HepG2 (cell line): ENCODE data around the gene RAP1A. TPM values are rescaled to one million over a fixed set of nuclear protein-coding genes. Genes with fewer than 3 reads are reported as not detected.

Source experiments
- ATF7 ChIP-seq, 2 experiments: fragments of 450-650 bp in 1 of 2; sonication (generic) in 1 of 2; formaldehyde crosslinking in 1 of 2; IDR thresholded peaks; 2 replicates each; pipeline versions ENCODE4 v1.4.0 to v1.6.1; 2016 to 2020; ENCODE audit warnings: antibody characterized with exemption in 1 of 2, mild to moderate bottlenecking in 1 of 2, missing genetic modification reagents in 1 of 2
- DNMT1 ChIP-seq: sonication (generic); formaldehyde crosslinking; IDR thresholded peaks from 2 replicates; pipeline ENCODE4 v1.5.1; 2020; ENCODE audit warnings: mild to moderate bottlenecking, missing genetic modification reagents
- ELF1 ChIP-seq: sonication (generic); formaldehyde crosslinking; IDR thresholded peaks from 2 replicates; pipeline ENCODE4 v1.4.0; 2020; ENCODE audit warnings: missing genetic modification reagents
- GATAD1 ChIP-seq: IDR thresholded peaks from 2 replicates; pipeline ENCODE4 v1.6.1; 2016; ENCODE audit warnings: missing genetic modification reagents, missing compliant biosample characterization
- HES4 ChIP-seq: sonication (generic); formaldehyde crosslinking; IDR thresholded peaks from 2 replicates; pipeline ENCODE4 v1.9.0; 2021; ENCODE audit warnings: mild to moderate bottlenecking, missing genetic modification reagents, borderline replicate concordance
- HNF4A ChIP-seq: sonication (generic); formaldehyde crosslinking; IDR thresholded peaks from 2 replicates; pipeline ENCODE4 v1.4.0; 2020; ENCODE audit warnings: missing genetic modification reagents
- MIXL1 ChIP-seq: IDR thresholded peaks from 2 replicates; pipeline ENCODE4 v1.6.1; 2016
- NCOR1 ChIP-seq: fragments of 200-600 bp; sonication (generic); IDR thresholded peaks from 2 replicates; pipeline ENCODE4 v1.7.0; 2017; ENCODE audit warnings: antibody characterized with exemption, low read length, borderline replicate concordance
- NFATC3 ChIP-seq: sonication (generic); formaldehyde crosslinking; IDR thresholded peaks from 2 replicates; pipeline ENCODE4 v1.5.1; 2020; ENCODE audit warnings: mild to moderate bottlenecking, missing genetic modification reagents
- RARA ChIP-seq: IDR thresholded peaks from 2 replicates; pipeline ENCODE4 v1.6.1; 2016; ENCODE audit warnings: missing genetic modification reagents, missing compliant biosample characterization
- RFX1 ChIP-seq: fragments of 450-650 bp; IDR thresholded peaks from 2 replicates; pipeline ENCODE4 v1.6.1; 2017
- SATB2 ChIP-seq: sonication (generic); formaldehyde crosslinking; IDR thresholded peaks from 2 replicates; pipeline ENCODE4 v1.5.0; 2020; ENCODE audit warnings: missing genetic modification reagents
- SMAD3 ChIP-seq: sonication (generic); formaldehyde crosslinking; IDR thresholded peaks from 2 replicates; pipeline ENCODE4 v1.4.0; 2020; ENCODE audit warnings: missing genetic modification reagents
- ZFP90 ChIP-seq: sonication (generic); formaldehyde crosslinking; IDR thresholded peaks from 2 replicates; pipeline ENCODE4 v1.8.0; 2022; ENCODE audit warnings: missing genetic modification reagents, mild to moderate bottlenecking, inconsistent platforms, borderline replicate concordance
- ZNF205 ChIP-seq: IDR thresholded peaks from 2 replicates; pipeline ENCODE4 v1.6.1; 2018; ENCODE audit warnings: missing biosample characterization, missing genetic modification reagents
- ZNF263 ChIP-seq: sonication (generic); formaldehyde crosslinking; IDR thresholded peaks from 2 replicates; pipeline ENCODE4 v1.4.0; 2020; ENCODE audit warnings: missing genetic modification reagents
- ZNF543 ChIP-seq: sonication (generic); formaldehyde crosslinking; IDR thresholded peaks from 2 replicates; pipeline ENCODE4 v1.4.0; 2020; ENCODE audit warnings: mild to moderate bottlenecking, missing genetic modification reagents
- ZNF644 ChIP-seq: IDR thresholded peaks from 2 replicates; pipeline ENCODE4 v1.6.1; 2016; ENCODE audit warnings: low read depth
- polyA plus RNA-seq, 8 experiments: library from polyadenylated mRNA; depleted of rRNA in 3 of 8; stranded (reverse) in 7 of 8; unstranded in 1 of 8; fragments of >200 nt; fragmentation: Illumina TruSeq in 4 of 8; extraction: Trizol in 4 of 8; gene quantifications; 2 replicates each; pipeline versions ENCODE4 v1.2.1 to v1.2.3, GENCODE V29; 2011 to 2016; ENCODE audit warnings: low read depth in 4 of 8, missing spikeins in 1 of 8, mixed read lengths in 1 of 8; ENCODE audit not compliant: insufficient read depth in 1 of 8
- total RNA-seq, 5 experiments: library from RNA; depleted of rRNA; stranded (reverse); fragments of >200 nt; fragmentation: Illumina TruSeq; extraction: Trizol; gene quantifications; 2 replicates each; pipeline ENCODE4 v1.2.3, GENCODE V29; 2016; ENCODE audit warnings: low read depth in 1 of 5
- TF ChIP-seq, protein P1 (sequence below): sonication (generic); formaldehyde crosslinking; IDR thresholded peaks from 2 replicates; pipeline ENCODE4 v1.5.0; 2020; ENCODE audit warnings: missing genetic modification reagents
- TF ChIP-seq, protein P2 (sequence below): sonication (generic); formaldehyde crosslinking; IDR thresholded peaks from 2 replicates; pipeline ENCODE4 v1.5.0; 2020; ENCODE audit warnings: missing genetic modification reagents
- TF ChIP-seq, protein P3 (sequence below): sonication (generic); formaldehyde crosslinking; IDR thresholded peaks from 2 replicates; pipeline ENCODE4 v1.9.0; 2022; ENCODE audit warnings: missing genetic modification reagents, mild to moderate bottlenecking, borderline replicate concordance
- TF ChIP-seq, protein P4 (sequence below): sonication (generic); formaldehyde crosslinking; IDR thresholded peaks from 2 replicates; pipeline ENCODE4 v1.4.0; 2020; ENCODE audit warnings: missing genetic modification reagents

Gene RAP1A
- total and polyA plus RNA-seq, 2 of the 13 experiments (the other 11 are each of a cell fraction or from before 2014, with no cell fraction given): 19.0 to 20.7 TPM

DNA sequence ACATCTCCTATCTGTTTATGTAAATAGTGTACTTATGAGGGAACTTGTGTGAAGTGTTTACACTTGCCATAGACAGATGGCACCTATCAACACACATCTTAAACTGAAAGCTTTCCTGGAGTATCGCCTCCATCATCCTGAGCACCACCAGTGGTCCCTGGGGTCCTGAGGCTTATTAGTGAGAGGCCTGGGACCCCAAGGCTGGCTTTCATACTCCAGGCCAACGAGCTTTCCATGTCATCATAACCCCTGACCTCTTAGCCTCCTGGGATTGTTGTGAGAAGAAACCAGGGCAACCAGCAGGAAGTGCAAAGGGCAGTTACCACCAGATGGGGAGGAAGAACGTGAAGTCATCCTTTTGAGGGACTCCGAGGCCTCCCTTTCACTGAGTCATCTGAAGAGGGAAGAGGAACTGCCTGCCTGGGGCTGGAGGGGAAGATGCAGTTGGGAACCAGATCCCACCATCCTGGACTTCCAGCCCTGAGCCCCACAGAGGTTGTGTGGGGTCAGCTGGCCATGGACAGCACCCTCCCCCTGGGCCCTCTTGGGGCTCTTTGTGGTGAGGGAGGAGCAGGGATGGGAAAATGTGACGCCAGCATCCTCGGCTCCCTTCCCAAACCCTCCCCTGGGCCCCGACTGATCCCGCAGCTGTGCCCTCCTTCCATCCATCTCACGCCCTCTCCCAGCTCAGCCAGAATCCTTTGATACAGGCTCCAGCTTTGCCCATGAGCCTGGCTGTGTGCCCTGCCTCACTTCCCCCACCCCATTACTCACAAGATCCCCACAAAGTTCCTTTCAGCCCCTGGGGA lies 113.8 kb downstream of the RAP1A start (continued):
- TF ChIP-seq SATB2 (CRISPR knock-in tag) (no peak), GATAD1 (CRISPR knock-in tag) (peak; percentile 41; the same call in 1 of the 2 replicates), DNMT1 (CRISPR knock-in tag) (no peak), ZNF543 (CRISPR knock-in tag) (no peak), ZNF263 (peak; percentile 98), HES4 (CRISPR knock-in tag) (no peak), ZNF644 (CRISPR knock-in tag) (peak; percentile 38; the same call in 1 of the 2 replicates), ELF1 (CRISPR knock-in tag) (peak; percentile 83), ATF7 (IDR thresholded peaks at IDR 0.05) (peak; percentile 63), ATF7 (CRISPR knock-in tag; IDR thresholded peaks at IDR 0.05) (peak; percentile 80), NFATC3 (CRISPR knock-in tag) (no peak), MIXL1 (CRISPR knock-in tag) (peak; percentile 62), RFX1 (peak; percentile 85; the same call in 1 of the 2 replicates), SMAD3 (CRISPR knock-in tag) (0 out of 2 replicates have a peak, but pooled peaks have one; percentile 39), RARA (CRISPR knock-in tag) (peak; percentile 86), HNF4A (CRISPR knock-in tag) (peak; percentile 88), NCOR1 (peak; percentile 70; the same call in 1 of the 2 replicates), ZNF205 (CRISPR knock-in tag) (no peak), ZFP90 (no peak)
- TF ChIP-seq, protein P1, sequence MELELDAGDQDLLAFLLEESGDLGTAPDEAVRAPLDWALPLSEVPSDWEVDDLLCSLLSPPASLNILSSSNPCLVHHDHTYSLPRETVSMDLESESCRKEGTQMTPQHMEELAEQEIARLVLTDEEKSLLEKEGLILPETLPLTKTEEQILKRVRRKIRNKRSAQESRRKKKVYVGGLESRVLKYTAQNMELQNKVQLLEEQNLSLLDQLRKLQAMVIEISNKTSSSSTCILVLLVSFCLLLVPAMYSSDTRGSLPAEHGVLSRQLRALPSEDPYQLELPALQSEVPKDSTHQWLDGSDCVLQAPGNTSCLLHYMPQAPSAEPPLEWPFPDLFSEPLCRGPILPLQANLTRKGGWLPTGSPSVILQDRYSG (CRISPR knock-in tag): no peak
- TF ChIP-seq, protein P2, sequence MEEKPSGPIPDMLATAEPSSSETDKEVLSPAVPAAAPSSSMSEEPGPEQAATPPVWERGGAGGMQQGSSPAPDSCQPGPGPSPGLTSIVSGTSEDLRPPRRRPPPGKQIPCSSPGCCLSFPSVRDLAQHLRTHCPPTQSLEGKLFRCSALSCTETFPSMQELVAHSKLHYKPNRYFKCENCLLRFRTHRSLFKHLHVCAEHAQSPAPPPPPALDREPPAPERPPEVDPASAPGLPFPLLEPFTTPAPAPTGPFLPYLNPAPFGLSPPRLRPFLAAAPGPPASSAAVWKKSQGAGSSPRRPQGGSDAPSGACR (CRISPR knock-in tag): no peak
- TF ChIP-seq, protein P3, sequence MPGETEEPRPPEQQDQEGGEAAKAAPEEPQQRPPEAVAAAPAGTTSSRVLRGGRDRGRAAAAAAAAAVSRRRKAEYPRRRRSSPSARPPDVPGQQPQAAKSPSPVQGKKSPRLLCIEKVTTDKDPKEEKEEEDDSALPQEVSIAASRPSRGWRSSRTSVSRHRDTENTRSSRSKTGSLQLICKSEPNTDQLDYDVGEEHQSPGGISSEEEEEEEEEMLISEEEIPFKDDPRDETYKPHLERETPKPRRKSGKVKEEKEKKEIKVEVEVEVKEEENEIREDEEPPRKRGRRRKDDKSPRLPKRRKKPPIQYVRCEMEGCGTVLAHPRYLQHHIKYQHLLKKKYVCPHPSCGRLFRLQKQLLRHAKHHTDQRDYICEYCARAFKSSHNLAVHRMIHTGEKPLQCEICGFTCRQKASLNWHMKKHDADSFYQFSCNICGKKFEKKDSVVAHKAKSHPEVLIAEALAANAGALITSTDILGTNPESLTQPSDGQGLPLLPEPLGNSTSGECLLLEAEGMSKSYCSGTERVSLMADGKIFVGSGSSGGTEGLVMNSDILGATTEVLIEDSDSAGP (CRISPR knock-in tag): peak; percentile 31; the same call in 1 of the 2 replicates
- TF ChIP-seq, protein P4, sequence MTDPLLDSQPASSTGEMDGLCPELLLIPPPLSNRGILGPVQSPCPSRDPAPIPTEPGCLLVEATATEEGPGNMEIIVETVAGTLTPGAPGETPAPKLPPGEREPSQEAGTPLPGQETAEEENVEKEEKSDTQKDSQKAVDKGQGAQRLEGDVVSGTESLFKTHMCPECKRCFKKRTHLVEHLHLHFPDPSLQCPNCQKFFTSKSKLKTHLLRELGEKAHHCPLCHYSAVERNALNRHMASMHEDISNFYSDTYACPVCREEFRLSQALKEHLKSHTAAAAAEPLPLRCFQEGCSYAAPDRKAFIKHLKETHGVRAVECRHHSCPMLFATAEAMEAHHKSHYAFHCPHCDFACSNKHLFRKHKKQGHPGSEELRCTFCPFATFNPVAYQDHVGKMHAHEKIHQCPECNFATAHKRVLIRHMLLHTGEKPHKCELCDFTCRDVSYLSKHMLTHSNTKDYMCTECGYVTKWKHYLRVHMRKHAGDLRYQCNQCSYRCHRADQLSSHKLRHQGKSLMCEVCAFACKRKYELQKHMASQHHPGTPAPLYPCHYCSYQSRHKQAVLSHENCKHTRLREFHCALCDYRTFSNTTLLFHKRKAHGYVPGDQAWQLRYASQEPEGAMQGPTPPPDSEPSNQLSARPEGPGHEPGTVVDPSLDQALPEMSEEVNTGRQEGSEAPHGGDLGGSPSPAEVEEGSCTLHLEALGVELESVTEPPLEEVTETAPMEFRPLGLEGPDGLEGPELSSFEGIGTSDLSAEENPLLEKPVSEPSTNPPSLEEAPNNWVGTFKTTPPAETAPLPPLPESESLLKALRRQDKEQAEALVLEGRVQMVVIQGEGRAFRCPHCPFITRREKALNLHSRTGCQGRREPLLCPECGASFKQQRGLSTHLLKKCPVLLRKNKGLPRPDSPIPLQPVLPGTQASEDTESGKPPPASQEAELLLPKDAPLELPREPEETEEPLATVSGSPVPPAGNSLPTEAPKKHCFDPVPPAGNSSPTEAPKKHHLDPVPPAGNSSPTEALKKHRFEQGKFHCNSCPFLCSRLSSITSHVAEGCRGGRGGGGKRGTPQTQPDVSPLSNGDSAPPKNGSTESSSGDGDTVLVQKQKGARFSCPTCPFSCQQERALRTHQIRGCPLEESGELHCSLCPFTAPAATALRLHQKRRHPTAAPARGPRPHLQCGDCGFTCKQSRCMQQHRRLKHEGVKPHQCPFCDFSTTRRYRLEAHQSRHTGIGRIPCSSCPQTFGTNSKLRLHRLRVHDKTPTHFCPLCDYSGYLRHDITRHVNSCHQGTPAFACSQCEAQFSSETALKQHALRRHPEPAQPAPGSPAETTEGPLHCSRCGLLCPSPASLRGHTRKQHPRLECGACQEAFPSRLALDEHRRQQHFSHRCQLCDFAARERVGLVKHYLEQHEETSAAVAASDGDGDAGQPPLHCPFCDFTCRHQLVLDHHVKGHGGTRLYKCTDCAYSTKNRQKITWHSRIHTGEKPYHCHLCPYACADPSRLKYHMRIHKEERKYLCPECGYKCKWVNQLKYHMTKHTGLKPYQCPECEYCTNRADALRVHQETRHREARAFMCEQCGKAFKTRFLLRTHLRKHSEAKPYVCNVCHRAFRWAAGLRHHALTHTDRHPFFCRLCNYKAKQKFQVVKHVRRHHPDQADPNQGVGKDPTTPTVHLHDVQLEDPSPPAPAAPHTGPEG (CRISPR knock-in tag): no peak
